Inflammatory macrophage (primary cell): ENCODE data around the gene METTL13.

ENCODE experiments used
- DNase-seq, 2 donors: peaks; one replicate each; pipeline ENCODE4 v3.0.0-alpha.2; 2020 to 2022

Gene METTL13

GRCh38 chr1:171803461-171804022 lies 22.1 kb downstream of the METTL13 start:
- no peak for DNase-seq

- peak in 1 of 2 donors; percentile 34 for DNase-seq
Observed at GRCh38 chr1:171805395-171806115, 24.1 kb downstream of the METTL13 start.

GRCh38 chr1:171807556-171807955 lies 26.1 kb downstream of the METTL13 start:
- DNase-seq, result peak; percentile 14 to 21

- no peak for DNase-seq
Observed at GRCh38 chr1:171809834-171810233, 28.4 kb downstream of the METTL13 start.

GRCh38 chr1:171811672-171812071 lies 30.2 kb downstream of the METTL13 start:
- no peak for DNase-seq

- no peak for DNase-seq
Observed at GRCh38 chr1:171814692-171815091, 33.2 kb downstream of the METTL13 start.

- DNase-seq, result no peak
Observed at GRCh38 chr1:171816300-171816901, 34.9 kb downstream of the METTL13 start.

- peak; percentile 64 to 87 for DNase-seq
Observed at GRCh38 chr1:171817511-171818265, 36.2 kb downstream of the METTL13 start.

- no peak for DNase-seq
Observed at GRCh38 chr1:171819946-171820345, 38.5 kb downstream of the METTL13 start.

- DNase-seq, result no peak
Observed at GRCh38 chr1:171826973-171827372, 45.5 kb downstream of the METTL13 start.

GRCh38 chr1:171828794-171829193 lies 47.3 kb downstream of the METTL13 start:
- no peak for DNase-seq

- DNase-seq, result no peak
Observed at GRCh38 chr1:171833091-171833825, 51.8 kb downstream of the METTL13 start.

GRCh38 chr1:171834821-171835220 lies 53.4 kb downstream of the METTL13 start:
- no peak for DNase-seq

GRCh38 chr1:171835891-171836290 lies 54.4 kb downstream of the METTL13 start:
- DNase-seq, result no peak

- DNase-seq, result peak; percentile 74 to 87
Observed at GRCh38 chr1:171841050-171841910, 59.8 kb downstream of the METTL13 start, which contains the start of gene DNM3. Gene DNM3, plus strand, starts transcription at chr1:171841498. Its CDS starts 159 bp downstream, at chr1:171841657.

GRCh38 chr1:171841931-171842761 lies 60.7 kb downstream of the METTL13 start:
- DNase-seq, result no peak

GRCh38 chr1:171844381-171844780 lies 62.9 kb downstream of the METTL13 start:
- DNase-seq, result no peak

GRCh38 chr1:171845998-171846397 lies 64.5 kb downstream of the METTL13 start:
- DNase-seq, result no peak
